ENCODE results near the gene SRPX2.
A peak's percentile ranks its signal among the peaks of the same experiment; 100 is the strongest.

Gene SRPX2

GRCh38 chrX:100643956-100644860 is at the start of gene SRPX2:
SRPX2 (plus strand) TSS chrX:100644199; CDS start chrX:100646323, 2,124 bp downstream.
- peak; percentile 45 for DNase-seq

- DNase-seq, result no peak
Observed at GRCh38 chrX:100596601-100597000, 47.4 kb upstream of the SRPX2 start.

GRCh38 chrX:100599456-100599855 is 44.5 kb upstream of the SRPX2 start:
- no peak for DNase-seq

- DNase-seq, result no peak
Observed at GRCh38 chrX:100600340-100600739, 43.7 kb upstream of the SRPX2 start.

GRCh38 chrX:100600758-100601157 is 43.2 kb upstream of the SRPX2 start:
- peak; percentile 6 for DNase-seq

GRCh38 chrX:100606753-100607152 is 37.2 kb upstream of the SRPX2 start:
- peak; percentile 23 for DNase-seq

- DNase-seq, result no peak
Observed at GRCh38 chrX:100609591-100609990, 34.4 kb upstream of the SRPX2 start.

GRCh38 chrX:100611951-100612350 is 32.0 kb upstream of the SRPX2 start:
- DNase-seq, result no peak

GRCh38 chrX:100615005-100615404 is 29.0 kb upstream of the SRPX2 start:
- DNase-seq, result peak; percentile 41

GRCh38 chrX:100623001-100623400 is 21.0 kb upstream of the SRPX2 start:
- no peak for DNase-seq

- peak; percentile 39 for DNase-seq
Observed at GRCh38 chrX:100625985-100626491, 18.0 kb upstream of the SRPX2 start.

GRCh38 chrX:100635040-100635439 is 9.0 kb upstream of the SRPX2 start:
- DNase-seq, result no peak

GRCh38 chrX:100635989-100636320 is 8.0 kb upstream of the SRPX2 start:
- DNase-seq, result no peak

- peak; percentile 2 for DNase-seq
Observed at GRCh38 chrX:100636321-100636991, 7.5 kb upstream of the SRPX2 start, which contains the start of gene TSPAN6. TSPAN6 (minus strand) TSS chrX:100636806; CDS start chrX:100636694, 112 bp downstream.

- DNase-seq, result no peak
Observed at GRCh38 chrX:100642290-100642689, 1.7 kb upstream of the SRPX2 start.

- DNase-seq, result no peak
Observed at GRCh38 chrX:100643212-100643611, 787 bp upstream of the SRPX2 start.

GRCh38 chrX:100645106-100645505 is 1.1 kb downstream of the SRPX2 start:
- no peak for DNase-seq

- DNase-seq, result no peak
Observed at GRCh38 chrX:100647095-100647494, 3.1 kb downstream of the SRPX2 start.

GRCh38 chrX:100647739-100648138 is 3.7 kb downstream of the SRPX2 start:
- DNase-seq, result no peak

- DNase-seq, result no peak
Observed at GRCh38 chrX:100648458-100649417, 4.7 kb downstream of the SRPX2 start.

- no peak for DNase-seq
Observed at GRCh38 chrX:100649550-100650356, 5.8 kb downstream of the SRPX2 start.

GRCh38 chrX:100650841-100651240 is 6.8 kb downstream of the SRPX2 start:
- DNase-seq, result no peak

All from OCI-M1 (cell line).